HG03432 (cell line): ENCODE data around the gene TTC7B.
"Not testable (repeated sequence)": the region's sequence is repeated elsewhere in the genome, so short reads cannot be mapped to it uniquely, and the experiment has no call there.

Source experiments
- ATAC-seq: cut with Tn5 transposase; IDR thresholded peaks from one replicate; pipeline ENCODE4 v1.9.1; 2021; ENCODE audit warnings: mild to moderate bottlenecking, moderate library complexity; ENCODE audit not compliant: unreplicated experiment

TTC7B gene

DNA sequence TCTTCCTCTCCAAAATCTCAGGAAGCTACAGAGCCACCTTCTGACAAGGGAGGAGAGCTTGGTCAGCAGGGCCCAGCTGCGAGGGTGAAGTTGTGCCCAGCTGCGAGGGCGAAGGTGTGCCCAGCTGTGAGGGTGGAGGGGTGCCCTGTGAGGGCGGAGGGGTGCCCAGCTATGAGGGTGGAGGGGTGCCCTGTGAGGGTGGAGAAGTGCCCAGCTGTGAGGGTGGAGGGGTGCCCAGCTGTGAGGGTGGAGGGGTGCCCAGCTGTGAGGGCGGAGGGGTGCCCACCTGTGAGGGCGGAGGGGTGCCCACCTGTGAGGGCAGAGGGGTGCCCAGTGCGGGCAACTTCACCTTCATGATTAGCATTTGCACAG lies 20.4 kb upstream of the TTC7B start:
- no peak for ATAC-seq

DNA sequence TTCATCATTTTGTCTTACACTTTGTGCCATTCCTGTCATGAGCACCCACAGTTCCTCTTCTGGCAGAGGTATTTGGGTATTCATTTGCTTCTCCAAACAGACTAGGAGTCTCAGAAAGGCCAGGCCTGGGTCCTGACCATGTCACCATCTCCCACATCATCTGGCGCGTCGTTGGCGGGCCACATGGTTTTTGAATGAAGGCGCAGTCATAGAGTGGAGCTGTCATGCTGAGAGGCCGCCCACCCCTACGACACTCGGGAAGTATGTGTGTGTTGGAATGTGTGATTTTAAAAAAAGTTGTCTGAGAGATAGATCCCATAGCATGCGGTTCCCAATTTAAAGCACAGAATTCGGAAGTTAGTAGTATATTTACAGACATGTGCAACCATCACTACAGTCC lies 15.6 kb upstream of the TTC7B start:
- ATAC-seq = no peak

DNA sequence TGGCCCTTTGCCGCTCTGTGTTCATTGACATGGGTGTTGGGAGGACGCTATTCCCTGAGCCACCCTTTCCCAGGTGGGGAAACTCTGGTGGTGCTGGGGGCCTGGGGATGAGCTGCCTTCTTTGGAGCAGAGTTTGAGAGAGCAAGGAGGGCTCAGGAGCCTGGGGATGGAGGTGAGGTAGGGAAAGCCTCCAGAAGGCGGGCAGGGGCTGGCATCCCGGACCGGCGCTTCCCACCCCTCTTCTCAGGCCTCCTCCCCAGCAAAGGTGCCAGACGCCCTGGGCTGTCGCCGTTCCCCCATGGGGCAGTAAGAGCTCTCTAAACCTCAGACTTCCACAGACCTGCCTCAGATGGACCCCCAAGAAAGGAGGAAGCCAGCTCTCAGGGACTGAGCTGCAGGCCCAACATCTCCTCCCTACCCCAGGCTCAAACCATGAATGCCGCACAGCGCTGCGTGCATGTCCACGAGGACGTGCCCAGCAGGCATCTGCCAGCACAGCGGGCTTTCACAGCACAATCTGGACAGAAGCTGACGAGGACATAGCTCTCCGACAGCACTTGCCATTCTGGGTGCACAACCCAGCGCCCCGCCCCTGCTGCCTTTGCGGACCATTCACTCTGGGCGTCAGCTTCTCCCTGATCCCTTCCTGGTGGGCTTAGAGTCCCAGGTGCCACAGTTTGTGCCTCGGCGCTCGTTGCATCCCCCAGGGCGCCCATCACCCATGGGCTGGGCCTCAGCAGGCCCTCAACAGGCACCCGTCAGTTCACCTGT lies 14.9 kb upstream of the TTC7B start:
- ATAC-seq = no peak

DNA sequence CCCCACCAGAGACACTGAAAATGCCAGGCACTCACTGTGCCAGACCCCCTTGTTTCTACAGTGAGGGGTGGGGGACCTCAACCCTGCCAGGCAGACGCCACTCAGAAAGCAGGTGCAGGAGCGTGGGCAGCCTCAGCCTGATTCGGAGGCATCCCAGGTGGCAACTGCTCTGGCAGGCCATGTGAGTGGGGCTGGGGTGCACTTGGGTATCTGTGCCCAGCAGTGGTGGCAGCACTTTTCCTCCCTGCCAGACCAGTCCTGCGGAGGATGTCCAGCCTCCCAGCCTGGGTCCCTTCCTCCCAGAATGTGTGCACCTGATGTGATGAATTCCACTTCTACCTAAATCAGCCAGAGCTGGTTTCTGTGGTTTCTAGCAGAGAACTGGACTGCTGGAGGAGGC lies 13.4 kb upstream of the TTC7B start:
- ATAC-seq = no peak

DNA sequence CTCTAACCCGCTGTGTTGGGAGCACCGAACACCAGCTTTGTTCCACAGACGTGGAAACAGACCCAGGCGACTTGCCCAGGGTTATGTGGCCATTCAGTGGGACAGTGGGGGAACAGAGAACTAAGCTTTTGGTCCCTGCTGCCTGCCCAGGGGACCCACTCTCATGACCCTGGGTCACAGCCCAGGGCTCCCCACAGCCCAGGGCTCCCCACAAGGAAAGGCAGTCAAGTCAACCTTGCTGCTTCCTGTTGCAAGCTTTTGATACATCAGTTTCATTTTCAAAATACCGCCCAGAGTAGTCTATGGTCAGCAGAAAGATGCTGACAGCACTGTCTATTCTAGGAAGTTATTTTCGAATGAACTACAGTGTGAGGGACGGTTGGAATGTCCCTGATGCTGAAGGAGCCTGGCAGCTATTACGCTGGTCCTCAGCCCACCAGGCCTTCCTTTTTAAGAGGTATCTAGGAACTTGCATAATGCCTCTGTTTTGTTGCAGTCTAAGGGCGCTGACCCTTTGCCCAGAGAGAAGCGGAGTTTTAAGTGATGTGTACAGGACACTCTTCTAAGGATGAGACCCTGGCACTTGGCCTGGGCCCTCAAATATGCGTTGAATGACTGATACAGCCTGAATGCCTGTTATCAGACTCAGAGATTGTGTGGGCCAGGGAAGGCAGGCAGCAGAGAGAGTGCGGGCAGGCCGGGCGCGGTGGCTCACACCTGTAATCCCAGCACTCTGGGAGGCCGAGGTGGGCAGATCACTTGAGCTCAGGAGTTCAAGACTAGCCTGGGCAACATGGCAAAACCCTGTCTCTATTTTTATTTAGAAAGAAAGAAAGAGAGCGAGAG lies 12.6 kb upstream of the TTC7B start:
- peak; percentile 39 for ATAC-seq

GRCh38 chr14:90827919-90828610 lies 11.8 kb upstream of the TTC7B start:
- ATAC-seq = peak; percentile 99

DNA sequence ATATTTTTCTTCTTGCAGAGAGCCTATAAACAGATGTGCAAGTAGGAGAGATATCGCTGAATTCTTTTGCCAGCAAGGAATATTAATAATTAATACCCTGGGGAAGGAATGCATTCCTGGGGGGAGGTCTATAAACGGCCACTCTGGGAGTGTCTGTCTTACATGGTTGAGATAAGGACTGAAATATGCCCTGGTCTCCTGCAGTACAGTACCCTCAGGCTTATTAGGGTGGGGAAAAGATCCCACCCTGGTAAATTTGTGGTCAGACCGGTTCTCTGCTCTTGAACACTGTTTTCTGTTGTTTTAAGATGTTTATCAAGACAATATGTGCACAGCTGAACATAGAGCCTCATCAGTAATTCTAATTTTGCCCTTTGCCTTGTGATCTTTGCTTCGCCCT lies 7.3 kb upstream of the TTC7B start:
- not testable (repeated sequence) for ATAC-seq

GRCh38 chr14:90820958-90821357 lies 4.7 kb upstream of the TTC7B start:
- ATAC-seq = peak; percentile 86

DNA sequence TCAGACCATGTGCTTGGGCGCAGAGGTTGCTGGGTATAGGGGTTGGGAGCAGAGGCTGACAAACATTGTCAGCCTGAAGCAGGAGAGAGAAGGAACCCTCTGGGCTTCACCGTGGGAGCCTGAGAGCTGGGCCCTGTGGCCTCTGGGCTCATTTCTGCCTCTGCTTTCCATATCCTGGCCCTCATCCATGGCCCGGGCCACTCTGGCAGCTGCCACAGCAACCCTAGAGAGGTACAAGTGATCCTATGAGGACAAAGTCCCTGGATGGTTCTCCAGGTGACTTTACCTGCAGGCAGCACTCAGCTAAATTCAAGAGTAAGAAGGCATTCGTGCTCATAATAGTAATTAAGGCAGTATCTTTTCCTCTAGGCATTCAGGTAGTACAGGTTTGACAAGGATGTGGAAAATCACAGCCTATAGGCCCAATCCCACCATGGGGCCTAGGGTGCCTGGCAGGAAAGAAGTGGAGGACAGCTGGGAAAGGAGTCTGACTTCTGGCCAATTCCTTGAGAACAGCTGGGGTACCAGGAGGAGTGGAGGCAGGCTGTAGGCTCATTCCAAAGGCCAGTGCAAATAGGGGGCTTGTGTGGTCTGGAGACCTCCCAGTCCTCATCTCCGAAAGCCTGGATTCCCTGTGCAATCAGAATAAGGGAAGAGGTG lies 3.6 kb upstream of the TTC7B start:
- ATAC-seq = no peak

DNA sequence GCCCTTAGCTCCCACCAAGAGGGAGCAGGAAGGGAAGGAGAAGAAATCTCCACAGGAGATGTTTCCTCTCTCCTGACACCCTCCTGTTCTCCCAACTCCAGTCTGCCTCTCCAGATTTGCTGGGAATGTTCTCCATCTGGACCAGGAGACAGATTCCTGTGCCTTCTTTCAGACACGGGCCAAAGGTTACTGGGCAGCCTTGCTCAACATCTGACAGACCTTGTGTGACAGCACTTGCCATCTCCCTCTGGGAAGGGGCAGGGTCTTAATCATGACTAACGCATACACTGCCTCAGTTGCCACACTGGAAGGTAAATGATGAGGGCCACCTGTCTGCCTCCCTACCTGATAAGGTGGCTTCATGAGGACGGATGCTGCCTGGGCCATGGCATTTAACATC lies 2.5 kb upstream of the TTC7B start:
- ATAC-seq = no peak

DNA sequence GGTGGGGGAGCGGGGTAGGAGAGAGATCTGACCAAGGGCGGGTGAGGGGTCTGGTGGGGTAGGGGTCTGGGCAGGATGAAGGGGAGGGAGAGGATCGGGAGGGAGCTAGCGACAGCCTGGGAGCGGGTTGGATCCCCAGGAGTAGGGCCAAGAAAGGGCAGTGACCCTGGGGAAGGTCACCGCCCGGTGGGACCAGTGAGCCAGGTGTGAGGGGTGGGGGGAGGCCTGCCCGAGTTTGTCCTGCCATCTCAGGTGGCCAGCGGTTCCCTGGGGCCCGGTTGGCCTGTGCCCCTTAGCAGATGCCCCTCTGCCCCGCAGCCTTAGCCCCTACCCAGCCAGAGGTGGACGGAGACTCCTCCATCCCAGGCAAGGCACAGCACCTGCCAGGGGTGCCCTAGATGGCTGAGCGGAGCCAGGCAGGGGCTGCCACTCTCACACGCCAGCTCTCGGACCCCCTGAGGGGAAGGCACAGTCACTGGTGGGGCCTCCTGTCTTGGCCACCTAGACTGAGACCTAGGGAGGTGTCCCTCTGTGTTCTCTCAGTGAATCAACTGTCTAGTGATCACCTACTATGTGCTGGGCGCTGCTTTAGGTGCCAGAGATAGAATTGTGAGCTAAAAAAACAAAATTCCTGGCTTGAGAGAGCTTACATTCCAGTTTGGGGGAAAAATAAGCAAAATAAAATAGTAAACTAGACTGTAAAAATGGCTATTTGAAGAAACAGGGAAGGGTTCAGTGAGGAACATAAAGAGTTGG lies 629 bp upstream of the TTC7B start:
- no peak for ATAC-seq

DNA sequence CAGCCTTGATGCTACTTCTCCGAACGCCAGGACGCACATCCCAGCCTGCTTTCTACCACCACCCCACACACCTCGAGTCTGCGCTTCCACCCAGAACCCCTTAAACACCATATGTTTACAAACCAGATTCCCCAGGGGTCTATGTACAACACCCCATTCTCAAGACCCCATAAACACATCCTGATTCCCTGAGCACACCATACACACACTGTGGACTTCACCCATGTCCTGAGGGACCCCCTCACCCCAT lies 733 bp downstream of the TTC7B start:
- no peak for ATAC-seq

DNA sequence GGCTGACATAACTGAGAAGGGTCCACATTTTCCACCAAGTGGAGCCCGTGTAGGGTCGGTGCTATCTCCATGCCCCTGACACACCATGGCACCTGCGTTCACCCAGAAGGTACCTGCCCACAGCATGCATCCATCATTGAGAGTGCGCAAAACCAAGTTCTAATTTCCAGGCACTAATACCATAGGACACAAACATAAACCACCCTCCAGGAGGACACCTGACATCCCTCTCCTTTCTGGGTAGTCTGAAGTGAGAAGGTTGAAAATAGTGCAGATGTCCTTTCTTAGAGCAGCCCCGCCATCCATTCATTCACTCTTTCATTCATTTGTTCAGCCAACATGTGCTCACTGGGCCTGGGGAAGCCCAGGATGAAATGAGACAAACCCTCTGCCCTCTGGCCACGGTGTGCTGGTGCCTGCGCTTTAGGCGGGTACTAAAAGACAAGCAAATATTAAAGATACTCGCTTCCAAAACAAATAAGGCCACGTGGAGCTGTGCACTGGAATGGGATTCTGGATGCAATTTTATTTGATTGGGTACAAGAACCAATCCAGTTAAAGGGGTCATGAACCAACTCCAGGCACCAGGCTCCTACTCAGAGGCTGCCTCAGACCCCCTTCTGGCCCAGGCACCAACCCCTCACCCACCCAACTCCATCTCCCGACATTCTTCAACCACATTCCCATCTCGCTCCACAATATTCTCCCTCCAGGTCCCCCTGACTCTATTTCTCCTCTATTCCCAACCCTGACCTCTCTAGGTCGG lies 1.2 kb downstream of the TTC7B start:
- no peak for ATAC-seq

DNA sequence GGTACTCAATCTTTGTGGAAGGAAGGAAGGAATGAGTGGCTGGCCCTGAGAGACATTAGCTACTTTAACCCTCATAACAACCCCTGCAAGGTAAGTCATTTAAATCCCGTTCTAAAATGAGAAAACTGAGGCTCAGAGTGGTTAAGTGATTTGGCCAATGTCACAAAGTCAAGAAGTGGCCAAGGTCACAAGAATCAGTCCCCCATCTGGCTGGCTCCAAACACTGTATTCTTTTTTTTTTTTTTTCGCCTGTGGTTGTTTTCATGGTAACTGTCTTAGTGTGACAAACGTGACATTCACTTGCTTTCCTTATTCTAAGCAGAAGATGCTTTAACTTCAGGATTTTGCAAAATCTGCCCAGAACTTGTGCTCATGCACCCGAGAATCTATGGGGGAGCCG lies 2.8 kb downstream of the TTC7B start:
- ATAC-seq = no peak

- no peak for ATAC-seq
Measured at GRCh38 chr14:90812109-90812508, 4.1 kb downstream of the TTC7B start.

GRCh38 chr14:90811641-90812040 lies 4.6 kb downstream of the TTC7B start:
- no peak for ATAC-seq

GRCh38 chr14:90810806-90811205 lies 5.4 kb downstream of the TTC7B start:
- ATAC-seq = no peak

GRCh38 chr14:90809530-90810312 lies 6.5 kb downstream of the TTC7B start:
- no peak for ATAC-seq
